AG04450 (cell line): ENCODE data around the gene ZBTB25. TPM values are rescaled to one million over a fixed set of nuclear protein-coding genes. Genes with fewer than 3 reads are reported as not detected.

ENCODE experiments used
- CTCF ChIA-PET: fragments of 300-600, 350-600 bp; formaldehyde crosslinking; extraction: SDS; loops from one replicate; lab custom pipeline; 2022; ENCODE audit warnings: antibody characterized with exemption, inconsistent platforms; lab: Charles Lee
- POLR2A ChIA-PET: fragments of 350-600 bp; formaldehyde crosslinking; extraction: SDS; loops from one replicate; lab custom pipeline; 2021; ENCODE audit warnings: antibody characterized with exemption, inconsistent platforms; lab: Yijun Ruan, JAX
- DNase-seq: peaks from one replicate; pipeline ENCODE4 v3.0.0-alpha.2; 2011; ENCODE audit warnings: low read depth, low spot score
- H3K27ac ChIP-seq: one replicate; pipeline ENCODE4 v1.5.1; 2012; ENCODE audit warnings: low read depth, low read length, control low read depth
- H3K27me3 ChIP-seq: one replicate; pipeline ENCODE4 v1.6.0; 2012; ENCODE audit warnings: low read length; ENCODE audit not compliant: control insufficient read depth, insufficient read depth
- H3K4me3 ChIP-seq: 2 replicates; pipeline ENCODE4 v1.5.1; 2011; ENCODE audit warnings: mild to moderate bottlenecking, low read depth, low read length, control low read depth
- H3K9me3 ChIP-seq: 2 replicates; pipeline ENCODE4 v1.5.1; 2012; ENCODE audit warnings: low read length; ENCODE audit not compliant: control insufficient read depth, insufficient read depth
- CTCF ChIP-seq: IDR thresholded peaks from 2 replicates; pipeline ENCODE4 v1.5.1; 2011; ENCODE audit warnings: low read depth, low read length, control low read depth, inconsistent platforms
- polyA plus RNA-seq: library from polyadenylated mRNA; depleted of rRNA; stranded (reverse); fragments of >200 nt; gene quantifications from 2 replicates; pipeline ENCODE4 v1.2.3, GENCODE V29; 2011

Gene ZBTB25
- polyA plus RNA-seq, 1 experiment, result 7.3 TPM

GRCh38 chr14:64416348-64416932 is 87.2 kb downstream of the ZBTB25 start:
- H3K27ac ChIP-seq, result no peak overlapping the region
- POLR2A ChIA-PET, result no interaction called here
- no peaks in the 10 kb centered on the region for H3K27me3 ChIP-seq
- H3K9me3 ChIP-seq, result no peaks in the 10 kb centered on the region
- no peak for TF ChIP-seq CTCF
- no peak for DNase-seq
- CTCF ChIA-PET, result interaction anchor here (2.3 kb wide), 1 partner anchor 13 kb away, joined by 16 read pairs; no protein-coding TSS in a partner anchor
- H3K4me3 ChIP-seq, result no peak overlapping the region

GRCh38 chr14:64412237-64412636 is 91.4 kb downstream of the ZBTB25 start:
- POLR2A ChIA-PET, result no interaction called here
- H3K9me3 ChIP-seq, result no peaks in the 10 kb centered on the region
- TF ChIP-seq CTCF, result no peak
- DNase-seq, result no peak
- H3K4me3 ChIP-seq, result no peak overlapping the region
- CTCF ChIA-PET, result interaction anchor here (1.2 kb wide), 1 partner anchor 17 kb away, joined by 3 read pairs; no protein-coding TSS in a partner anchor
- no peaks in the 10 kb centered on the region for H3K27me3 ChIP-seq
- no peak overlapping the region for H3K27ac ChIP-seq

- H3K9me3 ChIP-seq, result no peaks in the 10 kb centered on the region
- CTCF ChIA-PET, result interaction anchor here (1.2 kb wide), 1 partner anchor 18 kb away, joined by 3 read pairs; no protein-coding TSS in a partner anchor
- H3K27ac ChIP-seq, result no peak overlapping the region
- no peaks in the 10 kb centered on the region for H3K27me3 ChIP-seq
- no peak for TF ChIP-seq CTCF
- POLR2A ChIA-PET, result no interaction called here
- no peak overlapping the region for H3K4me3 ChIP-seq
- DNase-seq, result no peak
Measured at GRCh38 chr14:64411001-64411400, 92.6 kb downstream of the ZBTB25 start.

GRCh38 chr14:64410084-64410774 is 93.4 kb downstream of the ZBTB25 start:
- ChIA-PET POLR2A (no interaction called here), CTCF (no interaction called here)

More at GRCh38 chr14:64410084-64410774, 93.4 kb downstream of the ZBTB25 start:
- no peak for TF ChIP-seq CTCF
- no peaks in the 10 kb centered on the region for H3K27me3 ChIP-seq
- no peaks in the 10 kb centered on the region for H3K9me3 ChIP-seq
- no peak overlapping the region for H3K27ac ChIP-seq
- no peak for DNase-seq
- H3K4me3 ChIP-seq, result no peak overlapping the region
